ENCODE data around the gene IDUA.

The IDUA gene

GRCh38 chr4:990746-991367 is 4.0 kb downstream of the IDUA start:
- H3K36me3 ChIP-seq: peaks cover 0 to 31% (median 25%) of the 10 kb centered on the region in 11 experiments; a peak in 17 of 22 replicates
- H3K4me2 ChIP-seq: no peak overlapping the region
- no peak overlapping the region for H3K4me3 ChIP-seq
- H3K4me1 ChIP-seq: peaks cover 17 to 36% (median 29%) of the 10 kb centered on the region in 10 experiments
- H3K9ac ChIP-seq: no peak overlapping the region
- H4K20me1 ChIP-seq: peaks cover 3 to 85% (median 76%) of the 10 kb centered on the region in 11 experiments; a peak in 20 of 22 replicates
- peaks cover 7 to 14% (median 8%) of the 10 kb centered on the region in 11 experiments for H3K27me3 ChIP-seq
- H3K27ac ChIP-seq: no peak overlapping the region
- no peak for TF ChIP-seq Cebpa-rat (IDR thresholded peaks at IDR 0.05)
- H3K9me3 ChIP-seq (replicated peaks in 1 of 11): no peaks in the 10 kb centered on the region

GRCh38 chr4:991451-992296 is 4.8 kb downstream of the IDUA start:
- Histone ChIP-seq H4K20me1 (peaks cover 11 to 93% (median 85%) of the 10 kb centered on the region in 11 experiments; a peak in 21 of 22 replicates), H3K9ac (0 out of 22 replicates have a peak overlapping the region, but pooled peaks of 1 of the 11 experiments have one; percentile 31), H3K36me3 (peaks cover 0 to 31% (median 25%) of the 10 kb centered on the region in 11 experiments; a peak in 17 of 22 replicates), H3K27ac (no peak overlapping the region), H3K4me1 (peaks cover 11 to 28% (median 21%) of the 10 kb centered on the region in 10 experiments; a peak in 19 of 20 replicates), H3K9me3 (replicated peaks in 1 of 11) (no peaks in the 10 kb centered on the region), H3K27me3 (peaks cover 16 to 22% (median 17%) of the 10 kb centered on the region in 11 experiments), H3K4me3 (no peak overlapping the region), H3K4me2 (no peak overlapping the region)
- no peak for TF ChIP-seq Cebpa-rat (IDR thresholded peaks at IDR 0.05)

- no peak for TF ChIP-seq Cebpa-rat (IDR thresholded peaks at IDR 0.05)
- no peak overlapping the region for H3K4me3 ChIP-seq
- peak overlapping the region in 1 of 11 experiments; percentile 31; a peak in 1 of 22 replicates for H3K9ac ChIP-seq
- no peak overlapping the region for H3K4me2 ChIP-seq
- H3K9me3 ChIP-seq (replicated peaks in 1 of 11): no peaks in the 10 kb centered on the region
- H3K36me3 ChIP-seq: peaks cover 0 to 31% (median 25%) of the 10 kb centered on the region in 11 experiments; a peak in 17 of 22 replicates
- H3K27ac ChIP-seq: no peak overlapping the region
- peaks cover 24 to 31% (median 25%) of the 10 kb centered on the region in 11 experiments for H3K27me3 ChIP-seq
- H3K4me1 ChIP-seq: peaks cover 11 to 27% (median 19%) of the 10 kb centered on the region in 10 experiments; a peak in 19 of 20 replicates
- H4K20me1 ChIP-seq: peaks cover 15 to 96% (median 86%) of the 10 kb centered on the region in 11 experiments; a peak in 21 of 22 replicates
Measured at GRCh38 chr4:992297-993110, 5.7 kb downstream of the IDUA start.

- peaks cover 6 to 22% (median 18%) of the 10 kb centered on the region in 10 experiments; a peak in 18 of 20 replicates for H3K4me1 ChIP-seq
- no peaks in the 10 kb centered on the region for H3K9me3 ChIP-seq (replicated peaks in 1 of 11)
- H3K9ac ChIP-seq: peak within 1 kb of the TSS in 1 of 11 experiments; percentile 31; a peak in 1 of 22 replicates
- peaks cover 0 to 31% (median 25%) of the 10 kb centered on the region in 11 experiments; a peak in 17 of 22 replicates for H3K36me3 ChIP-seq
- no peak within 1 kb of the TSS for H3K4me2 ChIP-seq
- TF ChIP-seq Cebpa-rat (IDR thresholded peaks at IDR 0.05): no peak
- H4K20me1 ChIP-seq: peaks cover 19 to 96% (median 86%) of the 10 kb centered on the region in 11 experiments; a peak in 21 of 22 replicates
- peaks cover 33 to 39% (median 34%) of the 10 kb centered on the region in 11 experiments for H3K27me3 ChIP-seq
- H3K4me3 ChIP-seq: no peak within 1 kb of the TSS
- H3K27ac ChIP-seq: no peak within 1 kb of the TSS
Measured at GRCh38 chr4:993111-994029, 6.5 kb downstream of the IDUA start, which contains the start of gene SLC26A1. TSS of gene SLC26A1 (minus strand) at chr4:993404. CDS start at chr4:991703, 1,701 bp downstream.

- no peak overlapping the region for H3K4me2 ChIP-seq
- H3K27me3 ChIP-seq: peaks cover 54 to 60% (median 55%) of the 10 kb centered on the region in 11 experiments
- H4K20me1 ChIP-seq: peaks cover 19 to 96% (median 84%) of the 10 kb centered on the region in 11 experiments; a peak in 21 of 22 replicates
- H3K36me3 ChIP-seq: peaks cover 0 to 16% (median 12%) of the 10 kb centered on the region in 11 experiments; a peak in 15 of 22 replicates
- no peak for TF ChIP-seq Cebpa-rat (IDR thresholded peaks at IDR 0.05)
- no peak overlapping the region for H3K27ac ChIP-seq
- no peak overlapping the region for H3K4me3 ChIP-seq
- H3K9ac ChIP-seq: no peak overlapping the region
- peaks cover 12 to 36% (median 26%) of the 10 kb centered on the region in 10 experiments; a peak in 18 of 20 replicates for H3K4me1 ChIP-seq
- no peaks in the 10 kb centered on the region for H3K9me3 ChIP-seq (replicated peaks in 1 of 11)
Measured at GRCh38 chr4:995311-996026, 8.6 kb downstream of the IDUA start.

GRCh38 chr4:996030-996996 is 9.5 kb downstream of the IDUA start:
- peak overlapping the region in 4 of 11 experiments; percentile 14 to 94 (median 86); a peak in 2 of 22 replicates for H3K4me2 ChIP-seq
- TF ChIP-seq Cebpa-rat (IDR thresholded peaks at IDR 0.05): no peak
- peaks cover 0 to 8% (median 4%) of the 10 kb centered on the region in 11 experiments; a peak in 11 of 22 replicates for H3K36me3 ChIP-seq
- H3K4me1 ChIP-seq: peaks cover 12 to 37% (median 26%) of the 10 kb centered on the region in 10 experiments; a peak in 18 of 20 replicates
- H3K4me3 ChIP-seq: no peak overlapping the region
- H4K20me1 ChIP-seq: peaks cover 19 to 96% (median 78%) of the 10 kb centered on the region in 11 experiments; a peak in 21 of 22 replicates
- no peaks in the 10 kb centered on the region for H3K9me3 ChIP-seq (replicated peaks in 1 of 11)
- no peak overlapping the region for H3K27ac ChIP-seq
- no peak overlapping the region for H3K9ac ChIP-seq
- peaks cover 62 to 69% (median 63%) of the 10 kb centered on the region in 11 experiments for H3K27me3 ChIP-seq

Measured in BLaER1 treated with 17β-estradiol and CSF1 and Interleukin-3, amounts not matched to agents 10 nM and 100 nM (cell line).